H1 (cell line): ENCODE data around the gene PROSER2.

Experiments used
- CBX5 ChIP-seq: fragments of 300-800, 300-1000 bp; sonication (generic); IDR thresholded peaks from 2 replicates; pipeline ENCODE4 v1.7.1; 2016; ENCODE audit warnings: antibody characterized with exemption, low read length, low read depth
- CEBPB ChIP-seq: IDR thresholded peaks from 2 replicates; pipeline ENCODE4 v1.6.1; 2012; ENCODE audit warnings: low read depth, low read length
- CTCF ChIP-seq, 3 experiments: IDR thresholded peaks; 1 replicate in 2 of 3; 2 replicates in 1 of 3; pipeline versions ENCODE4 v1.5.1 to v1.6.1; 2011; ENCODE audit warnings: low read length in 3 of 3, mild to moderate bottlenecking in 3 of 3, inconsistent platforms in 2 of 3, low read depth in 1 of 3, moderate library complexity in 1 of 3; ENCODE audit not compliant: insufficient read depth in 1 of 3; ENCODE audit errors: control extremely low read depth in 1 of 3
- EP300 ChIP-seq, 2 experiments: IDR thresholded peaks; 1 replicate in 1 of 2; 2 replicates in 1 of 2; pipeline ENCODE4 v1.6.1; 2011 to 2012; ENCODE audit warnings: low read depth in 2 of 2, low read length in 2 of 2, mild to moderate bottlenecking in 2 of 2, borderline replicate concordance in 1 of 2, inconsistent platforms in 1 of 2, moderate library complexity in 1 of 2
- EZH2 ChIP-seq: fragments of 200-600 bp; sonication (generic); IDR thresholded peaks from 2 replicates; pipeline ENCODE4 v1.7.1; 2012; ENCODE audit warnings: low read depth, mild to moderate bottlenecking, moderate library complexity, low read length, inconsistent platforms; ENCODE audit not compliant: severe bottlenecking
- POLR2A ChIP-seq, 2 experiments: IDR thresholded peaks; 1 replicate in 1 of 2; 2 replicates in 1 of 2; pipeline ENCODE4 v1.6.1; 2011; ENCODE audit warnings: low read depth in 2 of 2, low read length in 2 of 2, mild to moderate bottlenecking in 2 of 2; ENCODE audit errors: control extremely low read depth in 1 of 2
- POLR2AphosphoS5 ChIP-seq: IDR thresholded peaks from 2 replicates; pipeline ENCODE4 v1.6.1; 2011; ENCODE audit warnings: low read depth, low read length
- SP2 ChIP-seq: IDR thresholded peaks from 2 replicates; pipeline ENCODE4 v1.6.1; 2012; ENCODE audit warnings: mild to moderate bottlenecking, low read length, inconsistent platforms
- SRF ChIP-seq: IDR thresholded peaks from 2 replicates; pipeline ENCODE4 v1.6.1; 2011; ENCODE audit warnings: mild to moderate bottlenecking, low read depth, low read length, moderate library complexity
- ZNF274 ChIP-seq: IDR thresholded peaks from 2 replicates; pipeline ENCODE4 v1.7.0; 2012; ENCODE audit warnings: low read length, borderline replicate concordance; ENCODE audit errors: extremely low read depth

DNA sequence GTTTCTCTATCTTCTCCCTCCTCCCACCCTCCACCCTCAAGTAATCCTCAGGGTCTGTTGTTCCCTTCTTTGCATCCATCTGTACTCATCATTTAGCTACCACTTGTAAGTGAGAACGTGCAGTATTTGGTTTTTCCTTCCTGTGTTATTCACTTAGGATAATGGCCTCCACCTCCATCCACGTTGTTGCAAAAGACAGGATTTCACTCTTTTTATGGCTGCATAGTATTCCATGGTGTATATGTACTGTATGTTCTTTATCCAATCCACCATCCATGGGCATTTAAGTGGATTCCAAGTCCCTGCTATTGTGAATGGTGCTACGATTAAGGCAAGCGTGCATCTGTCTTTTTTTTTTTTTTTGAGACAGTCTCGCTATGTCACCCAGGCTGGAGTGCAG is 72.4 kb downstream of the PROSER2 start:
- no peak for TF ChIP-seq EP300 (IDR thresholded peaks at IDR 0.05; ENCODE audit: borderline replicate concordance in 1 of 2, low read depth in 2 of 2, low read length in 2 of 2)
- TF ChIP-seq POLR2AphosphoS5: no peak
- TF ChIP-seq SP2: no peak
- TF ChIP-seq CBX5: no peak
- no peak for TF ChIP-seq CEBPB
- no peak for TF ChIP-seq CTCF (IDR thresholded peaks at IDR 0.05; ENCODE audit: control extremely low read depth in 1 of 3, insufficient read depth in 1 of 3, low read depth in 1 of 3, low read length in 3 of 3)
- TF ChIP-seq SRF: no peak
- TF ChIP-seq EZH2: no peak
- TF ChIP-seq ZNF274: no peak
- TF ChIP-seq POLR2A (IDR thresholded peaks at IDR 0.05; ENCODE audit: control extremely low read depth in 1 of 2, low read depth in 2 of 2, low read length in 2 of 2): no peak
